Endothelial cell of umbilical vein (primary cell): ENCODE data around the gene PRXL2B. TPM values are rescaled to one million over a fixed set of nuclear protein-coding genes. Genes with fewer than 3 reads are reported as not detected.

Source experiments
- BruUV-seq: library from RNA; stranded (reverse); fragments of 400-500 nt; replicated peaks from 2 replicates; lab custom pipeline; 2021; lab: Mats Ljungman, UMichigan
- CTCF ChIA-PET: fragments of 300-600, 350-600 bp; sonication (Branson Sonifier 250); formaldehyde crosslinking; loops from one replicate; lab custom pipeline; 2021; ENCODE audit warnings: antibody characterized with exemption, inconsistent platforms; lab: Charles Lee
- POLR2A ChIA-PET: fragments of 300-600, 350-600 bp; sonication (Branson Sonifier 250); formaldehyde crosslinking; loops from one replicate; lab custom pipeline; 2021; ENCODE audit warnings: antibody characterized with exemption, inconsistent platforms; lab: Charles Lee
- DNase-seq: peaks from one replicate; pipeline ENCODE4 v3.0.0-alpha.2; 2011; ENCODE audit warnings: low read depth, low spot score
- FAIRE-seq: peaks from 2 replicates; lab custom pipeline; 2011; peaks lifted over from hg19 to GRCh38; lab: Jason Lieb, UNC
- H2AFZ ChIP-seq: 2 replicates; pipeline ENCODE4 v1.6.0; 2012; ENCODE audit warnings: low read depth, low read length, control low read depth, inconsistent platforms
- H3K27ac ChIP-seq: 2 replicates; pipeline ENCODE4 v1.5.1; 2011; ENCODE audit warnings: low read depth, mild to moderate bottlenecking, control low read depth, low read length, moderate library complexity; ENCODE audit not compliant: insufficient read depth
- H3K27me3 ChIP-seq, 2 experiments: 2 replicates each; pipeline versions ENCODE4 v1.6.0 to v1.6.1; 2011; ENCODE audit warnings: low read length in 2 of 2, mixed read lengths in 1 of 2; ENCODE audit not compliant: control insufficient read depth in 2 of 2, insufficient read depth in 2 of 2
- H3K36me3 ChIP-seq, 2 experiments: 2 replicates in 1 of 2; 3 replicates in 1 of 2; pipeline ENCODE4 v1.5.1; 2011; ENCODE audit warnings: low read length in 2 of 2, mild to moderate bottlenecking in 1 of 2, moderate library complexity in 1 of 2; ENCODE audit not compliant: control insufficient read depth in 2 of 2, insufficient read depth in 2 of 2; ENCODE audit errors: extremely low read depth in 1 of 2
- H3K4me1 ChIP-seq: 3 replicates; pipeline ENCODE4 v1.5.1; 2011; ENCODE audit warnings: mild to moderate bottlenecking, low read length; ENCODE audit not compliant: control insufficient read depth, insufficient read depth; ENCODE audit errors: extremely low read depth
- H3K4me2 ChIP-seq: 2 replicates; pipeline ENCODE4 v1.6.1; 2011; ENCODE audit warnings: low read length, control low read depth, mixed read lengths; ENCODE audit not compliant: insufficient read depth
- H3K4me3 ChIP-seq, 3 experiments: fragments of 200-600 bp in 1 of 3; sonication (generic), shearing (Covaris generic) in 1 of 3; replicated peaks in 1 of 3; 2 replicates each; pipeline ENCODE4 v1.5.1; 2011 to 2016; ENCODE audit warnings: control low read depth in 3 of 3, low read length in 3 of 3, mild to moderate bottlenecking in 2 of 3, inconsistent platforms in 1 of 3, low read depth in 1 of 3, moderate library complexity in 1 of 3; ENCODE audit not compliant: insufficient read depth in 1 of 3
- H3K79me2 ChIP-seq: 2 replicates; pipeline ENCODE4 v1.6.0; 2012; ENCODE audit warnings: low read length, inconsistent platforms; ENCODE audit not compliant: control insufficient read depth, insufficient read depth
- H3K9ac ChIP-seq: replicated peaks from 2 replicates; pipeline ENCODE3; 2011; ENCODE audit warnings: low read length, control low read depth; ENCODE audit not compliant: insufficient read depth; ENCODE audit errors: extremely low read depth
- H3K9me1 ChIP-seq: replicated peaks from 3 replicates; pipeline ENCODE4 v1.6.0; 2011; ENCODE audit warnings: mild to moderate bottlenecking, low read length; ENCODE audit not compliant: control insufficient read depth, insufficient read depth; ENCODE audit errors: extremely low read depth
- H3K9me3 ChIP-seq: replicated peaks from 2 replicates; pipeline ENCODE4 v1.5.1; 2012; ENCODE audit warnings: low read length, inconsistent platforms; ENCODE audit not compliant: control insufficient read depth, insufficient read depth
- H4K20me1 ChIP-seq: replicated peaks from 2 replicates; pipeline ENCODE3; 2011; ENCODE audit warnings: mild to moderate bottlenecking, low read length; ENCODE audit not compliant: control insufficient read depth, insufficient read depth; ENCODE audit errors: extremely low read depth
- EZH2 ChIP-seq: IDR thresholded peaks from 2 replicates; pipeline ENCODE4 v1.6.1; 2012; ENCODE audit warnings: borderline replicate concordance, low read depth, mild to moderate bottlenecking, moderate library complexity, low read length, inconsistent platforms; ENCODE audit not compliant: severe bottlenecking
- FOS ChIP-seq: IDR thresholded peaks from 2 replicates; pipeline ENCODE4 v1.6.1; 2011; ENCODE audit warnings: mild to moderate bottlenecking, low read length, moderate library complexity, borderline replicate concordance; ENCODE audit not compliant: insufficient read depth
- GATA2 ChIP-seq: IDR thresholded peaks from 2 replicates; pipeline ENCODE4 v1.7.0; 2011; ENCODE audit warnings: low read depth, mild to moderate bottlenecking, moderate library complexity, mixed read lengths, low read length; ENCODE audit not compliant: insufficient read length, insufficient read depth
- MYC ChIP-seq: IDR thresholded peaks from one replicate; pipeline ENCODE4 v1.6.1; 2011; ENCODE audit warnings: mild to moderate bottlenecking, low read depth, low read length
- POLR2A ChIP-seq: IDR thresholded peaks from 2 replicates; pipeline ENCODE4 v1.6.1; 2012; ENCODE audit warnings: low read depth, mild to moderate bottlenecking, control low read depth, low read length
- POLR2AphosphoS5 ChIP-seq: IDR thresholded peaks from 2 replicates; pipeline ENCODE4 v1.6.1; 2012; ENCODE audit warnings: low read depth, mild to moderate bottlenecking, control low read depth, low read length, moderate library complexity; ENCODE audit not compliant: insufficient read depth
- dilution Hi-C: fragments of 300-500 bp; cut with MboI; formaldehyde crosslinking; loops from one replicate; pipeline ENCODE4 v1.15.0; 2019; ENCODE audit warnings: low sequenced_read_pairs; ENCODE audit not compliant: extremely low pct_ligation_motif_present
- intact Hi-C: fragments of 100-400 bp; cut with micrococcal nuclease; formaldehyde crosslinking; loops from one replicate; pipeline ENCODE4 v1.10.0; 2022
- polyA plus RNA-seq, 4 experiments: library from polyadenylated mRNA; depleted of rRNA in 3 of 4; stranded (reverse) in 3 of 4; unstranded in 1 of 4; fragments of >200 nt; gene quantifications; 2 replicates each; pipeline versions ENCODE4 v1.2.1 to v1.2.3, GENCODE V29; 2011 to 2012; ENCODE audit warnings: missing spikeins in 1 of 4
- total RNA-seq: library from RNA; stranded (reverse); gene quantifications from 2 replicates; pipeline ENCODE4 v1.2.3, GENCODE V29; 2021
- TF ChIP-seq, protein P1 (sequence below), 2 donors: IDR thresholded peaks; 1 replicate in 1 of 2; 2 replicates in 1 of 2; pipeline ENCODE4 v1.5.1; 2011; ENCODE audit warnings: low read length in 2 of 2, mild to moderate bottlenecking in 2 of 2, moderate library complexity in 2 of 2, control low read depth in 1 of 2, inconsistent platforms in 1 of 2, low read depth in 1 of 2; ENCODE audit not compliant: insufficient read depth in 1 of 2; ENCODE audit errors: extremely low read depth in 1 of 2
- TF ChIP-seq, protein P2 (sequence below): IDR thresholded peaks from 2 replicates; pipeline ENCODE4 v1.6.1; 2011; ENCODE audit not compliant: insufficient read depth, insufficient read length

PRXL2B gene
- total and polyA plus RNA-seq, 2 donors (not counting 3 experiments of a cell fraction or from before 2014, with no cell fraction given): 29.6 to 55.8 TPM

DNA sequence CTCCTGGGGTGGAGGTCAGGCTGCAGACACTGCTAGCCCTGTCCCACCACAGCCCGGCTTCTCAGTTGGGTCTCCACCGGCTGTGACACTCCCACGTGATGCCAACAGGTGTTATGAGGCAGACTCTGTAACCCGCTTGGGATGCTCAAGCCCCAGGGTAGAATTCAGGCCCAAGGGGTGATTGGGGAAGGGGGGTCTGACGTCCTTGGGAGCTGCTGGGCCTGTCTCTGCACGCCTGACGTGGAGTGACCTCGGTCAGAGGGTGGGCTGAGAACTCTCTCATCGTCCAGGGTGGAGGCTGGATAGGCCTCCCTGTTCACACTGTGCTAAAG is 48.8 kb upstream of the PRXL2B start:
- H3K36me3 ChIP-seq: no peaks in the 10 kb centered on the region
- dilution Hi-C loops (no loop called here), intact Hi-C loops (no loop called here)
- H3K27ac ChIP-seq: no peak overlapping the region
- H3K4me1 ChIP-seq: no peaks in the 10 kb centered on the region
- TF ChIP-seq EZH2 (no peak), GATA2 (no peak), FOS (no peak), MYC (no peak), POLR2AphosphoS5 (no peak), POLR2A (no peak)
- TF ChIP-seq, protein P1, sequence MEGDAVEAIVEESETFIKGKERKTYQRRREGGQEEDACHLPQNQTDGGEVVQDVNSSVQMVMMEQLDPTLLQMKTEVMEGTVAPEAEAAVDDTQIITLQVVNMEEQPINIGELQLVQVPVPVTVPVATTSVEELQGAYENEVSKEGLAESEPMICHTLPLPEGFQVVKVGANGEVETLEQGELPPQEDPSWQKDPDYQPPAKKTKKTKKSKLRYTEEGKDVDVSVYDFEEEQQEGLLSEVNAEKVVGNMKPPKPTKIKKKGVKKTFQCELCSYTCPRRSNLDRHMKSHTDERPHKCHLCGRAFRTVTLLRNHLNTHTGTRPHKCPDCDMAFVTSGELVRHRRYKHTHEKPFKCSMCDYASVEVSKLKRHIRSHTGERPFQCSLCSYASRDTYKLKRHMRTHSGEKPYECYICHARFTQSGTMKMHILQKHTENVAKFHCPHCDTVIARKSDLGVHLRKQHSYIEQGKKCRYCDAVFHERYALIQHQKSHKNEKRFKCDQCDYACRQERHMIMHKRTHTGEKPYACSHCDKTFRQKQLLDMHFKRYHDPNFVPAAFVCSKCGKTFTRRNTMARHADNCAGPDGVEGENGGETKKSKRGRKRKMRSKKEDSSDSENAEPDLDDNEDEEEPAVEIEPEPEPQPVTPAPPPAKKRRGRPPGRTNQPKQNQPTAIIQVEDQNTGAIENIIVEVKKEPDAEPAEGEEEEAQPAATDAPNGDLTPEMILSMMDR (IDR thresholded peaks at IDR 0.05; ENCODE audit: extremely low read depth in 1 of 2, insufficient read depth in 1 of 2, low read depth in 1 of 2, low read length in 2 of 2): no peak
- TF ChIP-seq, protein P2, sequence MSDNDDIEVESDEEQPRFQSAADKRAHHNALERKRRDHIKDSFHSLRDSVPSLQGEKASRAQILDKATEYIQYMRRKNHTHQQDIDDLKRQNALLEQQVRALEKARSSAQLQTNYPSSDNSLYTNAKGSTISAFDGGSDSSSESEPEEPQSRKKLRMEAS: no peak
- H3K9me1 ChIP-seq: no peaks in the 10 kb centered on the region
- H3K4me3 ChIP-seq: no peak overlapping the region
- H3K4me2 ChIP-seq: no peak overlapping the region
- BruUV-seq: no TSS peak
- CTCF ChIA-PET: no interaction called here
- no peak overlapping the region for H2AFZ ChIP-seq
- no peaks in the 10 kb centered on the region for H3K79me2 ChIP-seq
- FAIRE-seq (no peak), DNase-seq (no peak)
- peaks cover 0 to 1% of the 10 kb centered on the region in 2 experiments for H3K27me3 ChIP-seq
- no peak overlapping the region for H3K9ac ChIP-seq
- POLR2A ChIA-PET: no interaction called here
- H3K9me3 ChIP-seq: no peaks in the 10 kb centered on the region
- no peaks in the 10 kb centered on the region for H4K20me1 ChIP-seq
